ENCODE measurements around the gene RBM15.

Gene RBM15

GRCh38 chr1:110338886-110339406 is at the start of gene RBM15:
TSS of gene RBM15 (plus strand) at chr1:110339377. CDS start at chr1:110339406, 29 bp downstream.
- DNase-seq (ENCODE audit: low read depth in 2 of 3, low spot score in 2 of 3): peak; percentile 68 to 90 (median 89)

GRCh38 chr1:110291241-110292030 is 47.7 kb upstream of the RBM15 start:
- no peak for DNase-seq (ENCODE audit: low read depth in 2 of 3, low spot score in 2 of 3)

GRCh38 chr1:110292031-110292741 is 47.0 kb upstream of the RBM15 start:
- no peak for DNase-seq (ENCODE audit: low read depth in 2 of 3, low spot score in 2 of 3)

GRCh38 chr1:110293601-110294104 is 45.5 kb upstream of the RBM15 start:
- DNase-seq (ENCODE audit: low read depth in 2 of 3, low spot score in 2 of 3): no peak

- no peak for DNase-seq (ENCODE audit: low read depth in 2 of 3, low spot score in 2 of 3)
These were observed 44.9 kb upstream of the RBM15 start for GRCh38 chr1:110294308-110294707.

DNA sequence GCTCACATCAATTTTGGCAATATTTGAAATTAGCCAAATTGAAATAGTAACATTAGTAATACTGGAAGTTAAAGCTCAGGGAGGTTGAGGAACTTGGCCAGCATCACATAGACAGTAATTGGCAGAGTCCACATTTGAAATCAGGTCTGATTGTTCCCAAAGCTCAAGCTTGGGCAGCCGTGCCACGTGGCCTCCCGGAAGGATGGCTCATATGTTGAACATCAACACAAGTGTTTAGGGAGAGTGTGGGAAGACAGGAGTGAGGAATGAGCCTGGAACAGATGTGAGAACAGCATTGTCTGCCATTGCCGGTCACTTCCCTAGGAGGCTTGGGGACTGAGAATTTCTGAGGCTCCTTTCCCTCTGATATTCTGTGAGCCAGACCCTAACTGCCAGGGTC is 40.2 kb upstream of the RBM15 start:
- no peak for DNase-seq (ENCODE audit: low read depth in 2 of 3, low spot score in 2 of 3)

- no peak for DNase-seq (ENCODE audit: low read depth in 2 of 3, low spot score in 2 of 3)
These were observed 38.6 kb upstream of the RBM15 start for GRCh38 chr1:110300412-110301085.

DNA sequence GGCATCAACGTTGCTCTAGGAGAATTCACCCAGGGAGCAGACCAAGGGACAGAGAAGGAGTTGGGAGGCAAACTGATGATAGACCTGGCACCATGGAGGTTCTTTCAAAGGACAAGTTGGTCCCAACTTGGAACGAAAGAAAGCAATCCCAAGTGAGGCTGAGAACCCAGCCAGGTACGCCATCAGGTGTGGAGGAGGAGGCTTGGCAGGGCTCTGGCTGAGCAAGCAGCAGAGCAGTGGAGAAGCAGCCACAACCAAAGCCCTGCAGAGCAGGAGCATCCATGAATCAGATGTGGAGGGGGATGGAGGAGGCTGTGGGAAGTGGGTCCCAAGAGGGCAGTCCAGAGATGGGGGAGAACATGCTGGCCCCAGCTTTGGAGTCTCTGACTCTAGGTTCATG is 36.3 kb upstream of the RBM15 start:
- no peak for DNase-seq (ENCODE audit: low read depth in 2 of 3, low spot score in 2 of 3)

DNA sequence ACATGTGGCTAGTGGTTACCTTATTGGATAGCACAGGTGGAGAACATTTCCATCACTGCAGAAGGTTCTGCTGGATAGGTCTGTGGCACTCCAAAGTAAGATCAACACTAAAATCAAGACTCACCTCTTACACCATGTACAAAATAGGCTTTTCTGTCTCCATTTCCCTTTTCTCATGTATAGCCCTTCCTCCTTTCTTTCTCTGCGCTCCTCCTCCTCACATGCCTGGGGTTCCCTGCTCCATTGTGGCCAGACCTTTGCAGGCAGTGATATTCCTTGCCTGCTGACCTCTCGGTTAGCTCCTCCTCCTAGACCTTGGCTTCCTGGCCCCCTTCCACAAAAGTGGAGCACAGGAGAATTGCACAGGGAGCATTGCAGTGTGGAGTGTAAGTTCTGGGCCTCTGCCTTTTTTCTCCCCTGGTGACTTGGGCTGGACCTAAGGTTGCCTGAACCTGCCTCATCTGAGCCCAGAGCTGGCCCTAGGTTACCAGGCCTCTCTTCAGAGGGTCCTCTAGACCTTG is 33.2 kb upstream of the RBM15 start:
- DNase-seq (ENCODE audit: low read depth in 2 of 3, low spot score in 2 of 3): no peak

GRCh38 chr1:110307239-110307974 is 31.8 kb upstream of the RBM15 start:
- DNase-seq (ENCODE audit: low read depth in 2 of 3, low spot score in 2 of 3): no peak

GRCh38 chr1:110308247-110308646 is 30.9 kb upstream of the RBM15 start:
- no peak for DNase-seq (ENCODE audit: low read depth in 2 of 3, low spot score in 2 of 3)

- no peak for DNase-seq (ENCODE audit: low read depth in 2 of 3, low spot score in 2 of 3)
These were observed 30.0 kb upstream of the RBM15 start for GRCh38 chr1:110309139-110309538.

- no peak for DNase-seq (ENCODE audit: low read depth in 2 of 3, low spot score in 2 of 3)
These were observed 29.4 kb upstream of the RBM15 start for GRCh38 chr1:110309767-110310166.

- no peak for DNase-seq (ENCODE audit: low read depth in 2 of 3, low spot score in 2 of 3)
These were observed 28.9 kb upstream of the RBM15 start for GRCh38 chr1:110310300-110310699.

DNA sequence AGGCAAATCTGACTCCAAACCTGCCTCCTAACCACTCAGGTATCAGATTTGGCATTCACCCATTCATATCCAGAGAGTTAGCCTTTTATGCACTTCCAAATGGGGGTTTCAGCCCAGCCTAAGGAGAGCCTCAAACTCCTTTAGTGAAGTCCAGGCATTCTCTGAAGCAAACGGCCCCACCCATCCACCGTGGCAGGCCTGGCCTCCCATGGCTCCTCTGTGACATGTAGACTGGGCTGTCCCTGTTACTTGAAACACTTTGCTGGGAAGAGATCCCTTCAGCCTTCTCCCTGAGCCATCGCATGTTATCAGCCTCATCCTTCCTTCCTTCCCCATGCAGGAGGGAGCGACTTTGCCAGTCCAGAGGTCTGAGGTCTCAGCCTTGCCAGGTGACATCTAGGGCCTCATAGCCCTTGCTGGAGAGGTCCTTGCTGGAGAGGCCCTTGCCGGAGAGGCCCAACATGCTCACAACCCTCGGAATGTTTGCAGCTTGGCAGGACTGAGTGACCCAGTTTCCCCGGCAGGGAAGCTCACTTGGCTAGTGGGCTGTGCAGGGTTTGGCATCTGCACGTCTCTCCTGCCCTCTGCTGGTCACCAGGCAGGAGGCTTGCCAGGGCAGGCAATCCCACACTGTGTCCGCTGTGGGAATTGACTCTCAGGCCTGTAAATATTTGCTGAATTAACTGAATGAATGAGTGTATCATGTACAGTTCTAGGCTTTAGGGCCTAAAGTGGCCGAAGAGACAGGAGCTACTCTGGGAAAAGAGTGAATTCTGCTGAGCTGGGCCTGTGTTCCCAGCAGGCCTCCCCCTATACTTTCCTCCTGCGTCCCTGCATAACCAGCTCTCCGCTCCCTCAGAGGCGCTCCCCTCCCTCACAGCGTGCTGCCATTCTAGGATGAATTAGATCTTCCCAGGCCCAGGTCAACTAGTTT is 26.7 kb upstream of the RBM15 start:
- DNase-seq (ENCODE audit: low read depth in 2 of 3, low spot score in 2 of 3): peak; percentile 18 to 44 (median 34)

DNA sequence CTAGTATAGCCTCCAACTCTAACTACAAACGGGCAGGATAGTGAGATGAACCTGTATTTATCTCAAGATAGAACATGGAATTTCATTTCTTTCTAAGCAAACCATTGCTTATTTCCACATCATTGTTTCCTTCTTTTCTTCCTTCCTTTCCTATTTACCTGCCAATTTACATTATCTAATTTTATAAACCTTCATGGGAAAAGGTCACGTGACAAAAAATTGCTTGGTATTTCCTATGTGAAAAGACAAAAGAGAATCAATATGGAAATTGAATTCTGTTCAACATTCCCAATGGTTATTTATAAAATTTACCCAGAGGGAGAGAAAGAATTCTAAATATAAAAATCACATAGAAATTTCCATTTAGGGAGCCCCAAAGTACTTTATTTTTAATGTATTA is 22.4 kb upstream of the RBM15 start:
- DNase-seq (ENCODE audit: low read depth in 2 of 3, low spot score in 2 of 3): no peak

- DNase-seq (ENCODE audit: low read depth in 2 of 3, low spot score in 2 of 3): no peak
These were observed 21.1 kb upstream of the RBM15 start for GRCh38 chr1:110318046-110318445.

DNA sequence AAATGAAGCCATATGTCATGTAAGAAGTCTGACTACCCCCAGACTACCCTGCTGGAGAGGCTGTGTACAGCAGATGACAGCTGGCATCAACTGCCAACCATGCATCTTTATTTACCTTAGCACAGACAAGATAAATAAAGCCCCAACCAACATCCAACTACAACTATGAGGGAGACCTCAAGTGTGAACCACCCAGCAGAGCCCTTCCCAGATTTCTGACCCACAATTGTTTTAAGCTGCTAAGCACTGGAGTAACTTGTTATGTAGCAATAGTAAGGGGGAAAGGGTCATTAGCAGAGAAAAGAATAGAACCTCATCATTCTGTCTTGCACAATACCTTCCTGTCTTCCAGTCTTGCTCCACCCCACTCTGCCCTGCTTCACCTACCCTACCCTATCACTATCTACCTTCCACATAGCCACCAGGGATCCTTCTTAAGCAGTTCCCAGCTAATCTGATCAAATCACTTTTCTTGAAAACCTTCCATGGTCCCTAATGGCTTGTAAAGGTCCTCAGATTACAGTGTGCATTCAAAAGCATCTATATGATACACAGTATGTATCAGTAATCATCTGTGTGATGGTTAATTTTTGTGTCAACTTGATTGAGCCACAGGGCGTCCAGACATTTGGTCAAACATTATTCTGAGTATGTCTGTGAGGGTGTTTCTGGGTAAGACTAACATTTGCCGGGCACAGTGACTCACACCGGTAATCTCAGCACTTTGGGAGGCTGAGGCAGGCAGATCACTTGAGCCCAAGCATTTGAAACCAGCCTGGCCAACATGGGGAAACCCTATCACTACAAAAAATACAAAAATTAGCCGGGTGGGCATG is 19.6 kb upstream of the RBM15 start:
- no peak for DNase-seq (ENCODE audit: low read depth in 2 of 3, low spot score in 2 of 3)

DNA sequence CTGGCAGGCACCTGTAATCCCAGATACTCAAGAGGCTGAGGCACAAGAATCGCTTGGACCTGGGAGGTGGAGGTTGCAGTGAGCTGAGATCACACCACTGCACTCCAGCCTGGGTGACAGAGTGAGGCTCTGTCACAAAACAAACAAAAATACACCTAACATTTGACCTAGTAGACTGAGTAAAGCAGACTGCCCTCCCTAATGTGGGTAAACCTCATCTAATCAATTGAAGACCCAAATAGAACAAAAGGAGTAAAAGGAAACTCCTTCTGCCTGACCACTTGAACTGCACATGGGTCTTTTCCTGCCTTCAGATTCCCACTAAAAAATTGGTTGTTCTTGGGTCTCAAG is 19.0 kb upstream of the RBM15 start:
- no peak for DNase-seq (ENCODE audit: low read depth in 2 of 3, low spot score in 2 of 3)

Measured in activated CD8-positive, alpha-beta memory T cell treated with anti-CD3 and anti-CD28 coated beads for 48 hours (primary cell).